Measurements from ENCODE around the gene CHRM4.

DNA sequence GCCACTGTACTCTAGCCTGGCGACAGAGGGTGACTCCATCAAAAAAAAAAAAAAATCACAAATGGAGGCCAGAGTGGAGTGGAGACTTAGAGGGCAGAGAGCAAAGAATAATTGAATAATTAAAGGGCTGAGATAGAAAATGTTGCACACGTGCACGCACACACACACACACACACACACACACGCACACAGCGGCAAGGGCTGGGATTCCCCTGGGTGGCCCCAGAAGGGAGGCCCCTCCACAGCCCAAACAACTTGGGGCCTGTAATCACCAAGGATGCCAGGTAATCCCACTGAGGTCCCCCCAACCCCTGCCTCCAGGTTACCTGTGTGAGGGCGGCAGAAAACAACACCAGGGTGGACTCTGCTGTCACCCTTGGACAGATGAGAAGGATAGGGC, 56.3 kb downstream of the CHRM4 start:
- TF ChIP-seq, protein P1, sequence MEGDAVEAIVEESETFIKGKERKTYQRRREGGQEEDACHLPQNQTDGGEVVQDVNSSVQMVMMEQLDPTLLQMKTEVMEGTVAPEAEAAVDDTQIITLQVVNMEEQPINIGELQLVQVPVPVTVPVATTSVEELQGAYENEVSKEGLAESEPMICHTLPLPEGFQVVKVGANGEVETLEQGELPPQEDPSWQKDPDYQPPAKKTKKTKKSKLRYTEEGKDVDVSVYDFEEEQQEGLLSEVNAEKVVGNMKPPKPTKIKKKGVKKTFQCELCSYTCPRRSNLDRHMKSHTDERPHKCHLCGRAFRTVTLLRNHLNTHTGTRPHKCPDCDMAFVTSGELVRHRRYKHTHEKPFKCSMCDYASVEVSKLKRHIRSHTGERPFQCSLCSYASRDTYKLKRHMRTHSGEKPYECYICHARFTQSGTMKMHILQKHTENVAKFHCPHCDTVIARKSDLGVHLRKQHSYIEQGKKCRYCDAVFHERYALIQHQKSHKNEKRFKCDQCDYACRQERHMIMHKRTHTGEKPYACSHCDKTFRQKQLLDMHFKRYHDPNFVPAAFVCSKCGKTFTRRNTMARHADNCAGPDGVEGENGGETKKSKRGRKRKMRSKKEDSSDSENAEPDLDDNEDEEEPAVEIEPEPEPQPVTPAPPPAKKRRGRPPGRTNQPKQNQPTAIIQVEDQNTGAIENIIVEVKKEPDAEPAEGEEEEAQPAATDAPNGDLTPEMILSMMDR (IDR thresholded peaks at IDR 0.05) = no peak
- no peak for TF ChIP-seq ZFX (IDR thresholded peaks at IDR 0.05; ENCODE audit: borderline replicate concordance)

Data from 22Rv1 (cell line).